ACC112 (cell line): ENCODE measurements around the gene U2AF2.
"Not testable (repeated sequence)": the region's sequence is repeated elsewhere in the genome, so short reads cannot be mapped to it uniquely, and the experiment has no call there.

Source experiments
- H2AFZ ChIP-seq: fragments of 200-600 bp; sonication (generic); one replicate; pipeline ENCODE4 v1.6.0; 2017; ENCODE audit warnings: antibody characterized with exemption, low read length; ENCODE audit not compliant: unreplicated experiment
- H3K27ac ChIP-seq: fragments of 200-600 bp; sonication (generic); 2 replicates; pipeline ENCODE4 v1.5.1; 2014; ENCODE audit warnings: low read depth, mild to moderate bottlenecking, antibody characterized with exemption, low read length, moderate library complexity
- H3K27me3 ChIP-seq: fragments of 200-600 bp; sonication (generic); 2 replicates; pipeline ENCODE4 v1.6.1; 2014; ENCODE audit warnings: mild to moderate bottlenecking, antibody characterized with exemption, low read length, moderate library complexity, mixed read lengths; ENCODE audit not compliant: insufficient read depth
- H3K36me3 ChIP-seq: fragments of 200-600 bp; sonication (generic); 2 replicates; pipeline ENCODE4 v1.6.1; 2016; ENCODE audit warnings: mild to moderate bottlenecking, antibody characterized with exemption, low read length, moderate library complexity, mixed read lengths; ENCODE audit not compliant: insufficient read depth
- H3K4me1 ChIP-seq: fragments of 200-600 bp; sonication (generic); one replicate; pipeline ENCODE4 v1.6.1; 2016; ENCODE audit warnings: low read length, mixed read lengths; ENCODE audit not compliant: insufficient read depth, unreplicated experiment, control insufficient read depth
- H3K4me3 ChIP-seq: fragments of 200-600 bp; sonication (generic); 2 replicates; pipeline ENCODE4 v1.5.1; 2014; ENCODE audit warnings: mild to moderate bottlenecking, low read depth, low read length
- H3K79me2 ChIP-seq: fragments of 200-600 bp; sonication (generic); one replicate; pipeline ENCODE4 v1.6.0; 2016; ENCODE audit warnings: low read length; ENCODE audit not compliant: control insufficient read depth, unreplicated experiment, insufficient read depth

U2AF2 gene

GRCh38 chr19:55702131-55702627 lies 47.3 kb downstream of the U2AF2 start:
- H3K4me3 ChIP-seq = no peak overlapping the region
- H3K27me3 ChIP-seq = no peaks in the 10 kb centered on the region
- H3K79me2 ChIP-seq = no peaks in the 10 kb centered on the region
- H3K36me3 ChIP-seq = peaks cover 4% of the 10 kb centered on the region; the same call in 1 of the 2 replicates
- H3K4me1 ChIP-seq = no peaks in the 10 kb centered on the region
- H3K27ac ChIP-seq = no peak overlapping the region
- H2AFZ ChIP-seq = no peak overlapping the region

- Histone ChIP-seq H3K27ac (no peak overlapping the region), H3K4me1 (no peaks in the 10 kb centered on the region), H3K36me3 (peaks cover 4% of the 10 kb centered on the region; the same call in 1 of the 2 replicates), H2AFZ (no peak overlapping the region), H3K79me2 (no peaks in the 10 kb centered on the region), H3K27me3 (no peaks in the 10 kb centered on the region), H3K4me3 (no peak overlapping the region)
These were observed 49.0 kb downstream of the U2AF2 start for GRCh38 chr19:55703790-55704215.

- H3K36me3 ChIP-seq = peaks cover 4% of the 10 kb centered on the region; the same call in 1 of the 2 replicates
- no peak overlapping the region for H2AFZ ChIP-seq
- no peak overlapping the region for H3K27ac ChIP-seq
These were observed 49.8 kb downstream of the U2AF2 start for GRCh38 chr19:55704494-55705245.

GRCh38 chr19:55705972-55706371 lies 51.1 kb downstream of the U2AF2 start:
- Histone ChIP-seq H3K4me1 (no peaks in the 10 kb centered on the region), H2AFZ (no peak overlapping the region), H3K27ac (no peak overlapping the region), H3K79me2 (no peaks in the 10 kb centered on the region), H3K36me3 (peaks cover 4% of the 10 kb centered on the region; the same call in 1 of the 2 replicates), H3K27me3 (no peaks in the 10 kb centered on the region), H3K4me3 (no peak overlapping the region)

More at GRCh38 chr19:55704494-55705245, 49.8 kb downstream of the U2AF2 start:
- no peaks in the 10 kb centered on the region for H3K79me2 ChIP-seq
- no peaks in the 10 kb centered on the region for H3K27me3 ChIP-seq
- no peaks in the 10 kb centered on the region for H3K4me1 ChIP-seq
- H3K4me3 ChIP-seq = no peak overlapping the region

- no peak overlapping the region for H3K27ac ChIP-seq
- H2AFZ ChIP-seq = no peak overlapping the region
- H3K4me1 ChIP-seq = no peaks in the 10 kb centered on the region
- no peaks in the 10 kb centered on the region for H3K27me3 ChIP-seq
- no peaks in the 10 kb centered on the region for H3K36me3 ChIP-seq
- H3K4me3 ChIP-seq = no peak overlapping the region
- H3K79me2 ChIP-seq = no peaks in the 10 kb centered on the region
These were observed 56.9 kb downstream of the U2AF2 start for GRCh38 chr19:55711719-55712118.

- Histone ChIP-seq H2AFZ (no peak overlapping the region), H3K4me3 (no peak overlapping the region), H3K4me1 (no peaks in the 10 kb centered on the region), H3K36me3 (no peaks in the 10 kb centered on the region), H3K27me3 (no peaks in the 10 kb centered on the region), H3K27ac (no peak overlapping the region), H3K79me2 (no peaks in the 10 kb centered on the region)
These were observed 58.2 kb downstream of the U2AF2 start for GRCh38 chr19:55712804-55713631.

- no peak overlapping the region for H3K4me3 ChIP-seq
- H3K36me3 ChIP-seq = no peaks in the 10 kb centered on the region
- H3K79me2 ChIP-seq = no peaks in the 10 kb centered on the region
- H3K27me3 ChIP-seq = 0 out of 2 replicates have a peak, but pooled peaks cover 2% of the 10 kb centered on the region
- H3K27ac ChIP-seq = no peak overlapping the region
- H3K4me1 ChIP-seq = no peaks in the 10 kb centered on the region
- no peak overlapping the region for H2AFZ ChIP-seq
These were observed 61.7 kb downstream of the U2AF2 start for GRCh38 chr19:55716531-55716930.

GRCh38 chr19:55717251-55717650 lies 62.4 kb downstream of the U2AF2 start:
- H3K4me3 ChIP-seq = no peak overlapping the region
- H3K27me3 ChIP-seq = 0 out of 2 replicates have a peak, but pooled peaks cover 2% of the 10 kb centered on the region
- no peak overlapping the region for H3K27ac ChIP-seq

GRCh38 chr19:55717879-55718711 lies 63.3 kb downstream of the U2AF2 start:
- not testable (repeated sequence) for H2AFZ ChIP-seq, H3K79me2 ChIP-seq, H3K36me3 ChIP-seq, H3K4me3 ChIP-seq, H3K27ac ChIP-seq, H3K4me1 ChIP-seq, H3K27me3 ChIP-seq

More at GRCh38 chr19:55717251-55717650, 62.4 kb downstream of the U2AF2 start:
- Histone ChIP-seq H3K79me2 (no peaks in the 10 kb centered on the region), H2AFZ (no peak overlapping the region), H3K4me1 (no peaks in the 10 kb centered on the region), H3K36me3 (no peaks in the 10 kb centered on the region)

GRCh38 chr19:55720214-55720746 lies 65.4 kb downstream of the U2AF2 start:
- H3K4me1 ChIP-seq = no peaks in the 10 kb centered on the region
- H3K4me3 ChIP-seq = no peak overlapping the region
- H3K27me3 ChIP-seq = 0 out of 2 replicates have a peak, but pooled peaks cover 2% of the 10 kb centered on the region
- no peaks in the 10 kb centered on the region for H3K79me2 ChIP-seq
- H3K36me3 ChIP-seq = no peaks in the 10 kb centered on the region
- no peak overlapping the region for H2AFZ ChIP-seq
- H3K27ac ChIP-seq = no peak overlapping the region
